H1 (cell line): ENCODE results near the gene AURKAIP1. TPM values are rescaled to one million over a fixed set of nuclear protein-coding genes. Genes with fewer than 3 reads are reported as not detected.

Source experiments
- CTCF ChIA-PET: fragments of 300-600 bp; sonication (Branson Sonifier 250); formaldehyde crosslinking; loops from one replicate; lab custom pipeline; 2021; ENCODE audit not compliant: partially characterized antibody; lab: Charles Lee
- POLR2A ChIA-PET: fragments of 300-600 bp; sonication (Branson Sonifier 250); formaldehyde crosslinking; loops from one replicate; lab custom pipeline; 2021; ENCODE audit warnings: inconsistent platforms; ENCODE audit not compliant: partially characterized antibody; lab: Charles Lee
- DNase-seq, 2 experiments: peaks; one replicate each; pipeline versions ENCODE4 v3.0.0 to v3.0.0-alpha.2; 2010 to 2022; ENCODE audit warnings: low spot score in 2 of 2, low read depth in 1 of 2, mixed read lengths in 1 of 2
- FAIRE-seq: peaks from 2 replicates; lab custom pipeline; 2011; peaks lifted over from hg19 to GRCh38; lab: Jason Lieb, UNC
- H2AFZ ChIP-seq: 2 replicates; pipeline ENCODE4 v1.8.1; 2012; ENCODE audit warnings: low read length, inconsistent platforms
- H2AK5ac ChIP-seq: 2 replicates; pipeline ENCODE4 v1.6.1; 2013; ENCODE audit warnings: low read depth, low read length
- H2BK120ac ChIP-seq: replicated peaks from 2 replicates; pipeline ENCODE3; 2013; ENCODE audit warnings: low read depth, low read length, inconsistent platforms
- H2BK12ac ChIP-seq: 2 replicates; pipeline ENCODE4 v1.6.1; 2013; ENCODE audit warnings: low read depth, low read length
- H2BK15ac ChIP-seq: 2 replicates; pipeline ENCODE4 v1.6.1; 2013; ENCODE audit warnings: low read length
- H2BK20ac ChIP-seq: 2 replicates; pipeline ENCODE4 v1.6.1; 2013; ENCODE audit warnings: low read length
- H2BK5ac ChIP-seq: 2 replicates; pipeline ENCODE4 v1.6.1; 2013; ENCODE audit warnings: low read depth, low read length
- H3K14ac ChIP-seq: 2 replicates; pipeline ENCODE4 v1.6.1; 2013; ENCODE audit warnings: inconsistent platforms; ENCODE audit not compliant: insufficient read length
- H3K18ac ChIP-seq: 2 replicates; pipeline ENCODE4 v1.6.1; 2013; ENCODE audit warnings: low read length; ENCODE audit errors: extremely low read depth
- H3K23ac ChIP-seq: 2 replicates; pipeline ENCODE4 v1.6.1; 2013; ENCODE audit warnings: inconsistent platforms; ENCODE audit not compliant: insufficient read length
- H3K23me2 ChIP-seq: 2 replicates; pipeline ENCODE4 v1.6.1; 2013; ENCODE audit warnings: low read depth, low read length
- H3K27ac ChIP-seq: 2 replicates; pipeline ENCODE4 v1.6.1; 2011; ENCODE audit warnings: low read depth, low read length, inconsistent platforms
- H3K27me3 ChIP-seq, 4 experiments: replicated peaks in 1 of 4; 1 replicate in 1 of 4; 2 replicates in 3 of 4; pipeline versions ENCODE4 v1.6.1 to v1.8.1; 2011 to 2013; ENCODE audit warnings: low read length in 3 of 4, mild to moderate bottlenecking in 3 of 4, inconsistent platforms in 2 of 4, mixed read lengths in 2 of 4, moderate library complexity in 1 of 4; ENCODE audit not compliant: control insufficient read depth in 3 of 4, insufficient read depth in 3 of 4; ENCODE audit errors: extremely low read depth in 1 of 4
- H3K36me3 ChIP-seq, 4 experiments: 2 replicates each; pipeline versions ENCODE4 v1.6.1 to v1.8.1; 2011 to 2013; ENCODE audit warnings: mild to moderate bottlenecking in 4 of 4, low read length in 3 of 4, moderate library complexity in 2 of 4, control low read depth in 1 of 4, inconsistent platforms in 1 of 4; ENCODE audit not compliant: insufficient read depth in 4 of 4, control insufficient read depth in 2 of 4
- H3K4ac ChIP-seq: replicated peaks from 2 replicates; pipeline ENCODE3; 2013; ENCODE audit warnings: low read length, low read depth, mixed read lengths, inconsistent platforms; ENCODE audit not compliant: insufficient read length
- H3K4me1 ChIP-seq, 4 experiments: replicated peaks in 1 of 4; 1 replicate in 1 of 4; 2 replicates in 3 of 4; pipeline versions ENCODE4 v1.6.1 to v1.8.1; 2011 to 2013; ENCODE audit warnings: low read length in 3 of 4, inconsistent platforms in 2 of 4, mixed read lengths in 1 of 4; ENCODE audit not compliant: insufficient read depth in 4 of 4, control insufficient read depth in 3 of 4
- H3K4me2 ChIP-seq, 2 experiments: 2 replicates each; pipeline versions ENCODE4 v1.6.1 to v1.8.1; 2011 to 2013; ENCODE audit warnings: low read depth in 2 of 2, low read length in 2 of 2, control low read depth in 1 of 2, inconsistent platforms in 1 of 2, mild to moderate bottlenecking in 1 of 2; ENCODE audit not compliant: insufficient read depth in 1 of 2
- H3K4me3 ChIP-seq, 4 experiments: fragments of 200-600, 300-600 bp in 1 of 4; sonication (generic), shearing (Covaris generic), sonication (Bioruptor Twin) in 1 of 4; 2 replicates each; pipeline versions ENCODE4 v1.5.1 to v1.8.1; 2011 to 2016; ENCODE audit warnings: low read length in 4 of 4, low read depth in 3 of 4, control low read depth in 2 of 4, inconsistent platforms in 2 of 4, mild to moderate bottlenecking in 2 of 4, mixed read lengths in 1 of 4, moderate library complexity in 1 of 4; ENCODE audit not compliant: insufficient read depth in 2 of 4; ENCODE audit errors: extremely low read depth in 1 of 4
- H3K56ac ChIP-seq: replicated peaks from 2 replicates; pipeline ENCODE3; 2013; ENCODE audit warnings: low read depth, mild to moderate bottlenecking, mixed read lengths, low read length, inconsistent platforms; ENCODE audit not compliant: insufficient read length
- H3K79me1 ChIP-seq: 2 replicates; pipeline ENCODE4 v1.6.1; 2013; ENCODE audit warnings: low read depth, low read length, control low read depth
- H3K79me2 ChIP-seq, 2 experiments: 2 replicates each; pipeline versions ENCODE4 v1.6.1 to v1.8.1; 2012 to 2013; ENCODE audit warnings: low read length in 2 of 2, mild to moderate bottlenecking in 2 of 2, inconsistent platforms in 1 of 2; ENCODE audit not compliant: insufficient read depth in 2 of 2, control insufficient read depth in 1 of 2
- H3K9ac ChIP-seq, 4 experiments: replicated peaks in 1 of 4; 1 replicate in 1 of 4; 2 replicates in 3 of 4; pipeline versions ENCODE4 v1.6.1 to v1.8.1; 2011 to 2013; ENCODE audit warnings: low read depth in 3 of 4, low read length in 3 of 4, control low read depth in 2 of 4, mild to moderate bottlenecking in 2 of 4, moderate library complexity in 2 of 4, inconsistent platforms in 1 of 4; ENCODE audit errors: extremely low read depth in 1 of 4
- H3K9me3 ChIP-seq, 2 experiments: 2 replicates each; pipeline versions ENCODE4 v1.6.1 to v1.8.1; 2012 to 2013; ENCODE audit warnings: mild to moderate bottlenecking in 2 of 2, moderate library complexity in 2 of 2, control low read depth in 1 of 2, inconsistent platforms in 1 of 2, low read depth in 1 of 2, low read length in 1 of 2, mixed read lengths in 1 of 2; ENCODE audit not compliant: insufficient read depth in 2 of 2
- H4K20me1 ChIP-seq, 2 experiments: replicated peaks in 1 of 2; 2 replicates each; pipeline versions ENCODE3 to v1.8.1; 2011 to 2013; ENCODE audit warnings: inconsistent platforms in 2 of 2, low read length in 2 of 2, mild to moderate bottlenecking in 1 of 2; ENCODE audit not compliant: insufficient read depth in 2 of 2, control insufficient read depth in 1 of 2
- H4K5ac ChIP-seq: 2 replicates; pipeline ENCODE4 v1.6.1; 2013; ENCODE audit warnings: low read length, low read depth, mixed read lengths, inconsistent platforms; ENCODE audit not compliant: insufficient read length
- H4K8ac ChIP-seq: 2 replicates; pipeline ENCODE4 v1.8.0; 2013; ENCODE audit warnings: mild to moderate bottlenecking, moderate library complexity, low read length, inconsistent platforms; ENCODE audit not compliant: insufficient read depth; ENCODE audit errors: extremely low read depth
- H4K91ac ChIP-seq: replicated peaks from 2 replicates; pipeline ENCODE3; 2013; ENCODE audit warnings: low read length, mixed read lengths, inconsistent platforms; ENCODE audit not compliant: insufficient read length
- JUN ChIP-seq: IDR thresholded peaks from 2 replicates; pipeline ENCODE4 v1.6.1; 2011; ENCODE audit warnings: low read depth, mild to moderate bottlenecking, improper control_type of control experiment, low read length
- POLR2A ChIP-seq, 2 experiments: IDR thresholded peaks; 1 replicate in 1 of 2; 2 replicates in 1 of 2; pipeline ENCODE4 v1.6.1; 2011; ENCODE audit warnings: low read depth in 2 of 2, low read length in 2 of 2, mild to moderate bottlenecking in 2 of 2; ENCODE audit errors: control extremely low read depth in 1 of 2
- SIX5 ChIP-seq: IDR thresholded peaks from 2 replicates; pipeline ENCODE4 v1.6.1; 2011; ENCODE audit warnings: mild to moderate bottlenecking, low read depth, low read length
- SUZ12 ChIP-seq: fragments of 200-600 bp; sonication (generic); IDR thresholded peaks from 2 replicates; pipeline ENCODE4 v1.6.1; 2012; ENCODE audit warnings: mild to moderate bottlenecking, inconsistent platforms, low read length, moderate library complexity, mixed read lengths
- TAF1 ChIP-seq: IDR thresholded peaks from 2 replicates; pipeline ENCODE4 v1.6.1; 2011; ENCODE audit warnings: mild to moderate bottlenecking, low read depth, low read length
- WGBS, 2 experiments: shearing (Covaris generic) in 1 of 2; methylation state at CpG; one replicate each; pipeline versions ENCODE4 v1.1.6 to v1.1.7; 2013 to 2015; ENCODE audit warnings: low lambda C conversion rate in 2 of 2, mixed read lengths in 2 of 2, inconsistent platforms in 1 of 2, low coverage in 1 of 2, missing lambda C conversion rate in 1 of 2; ENCODE audit not compliant: insufficient replicate concordance in 2 of 2, insufficient coverage in 1 of 2, insufficient read length in 1 of 2; ENCODE audit errors: extremely low coverage in 1 of 2, missing lambda C conversion rate in 1 of 2; 5-methylcytosine and 5-hydroxymethylcytosine counted together
- polyA plus RNA-seq, 7 experiments: library from polyadenylated mRNA; depleted of rRNA in 3 of 7; stranded (reverse) in 5 of 7; unstranded in 2 of 7; fragments of >200 nt in 5 of 7; fragments of 200-250 nt in 2 of 7; gene quantifications; 1 replicate in 5 of 7; 2 replicates in 1 of 7; 4 replicates in 1 of 7; pipeline versions ENCODE4 v1.2.1 to v1.2.3, GENCODE V29; 2011 to 2013; ENCODE audit warnings: missing spikeins in 2 of 7, mixed read lengths in 2 of 7
- total RNA-seq: library from RNA; stranded (reverse); fragmentation: NEBNext Ultra II Directional; extraction: Animal tissue kit (Norgen Biotek cat#: 25700); gene quantifications from 2 replicates; pipeline ENCODE4 v1.2.1, GENCODE V29; 2021
- TF ChIP-seq, protein P1 (sequence below): IDR thresholded peaks from 2 replicates; pipeline ENCODE4 v1.6.1; 2012; ENCODE audit warnings: low read length, inconsistent platforms

The AURKAIP1 gene
- total and polyA plus RNA-seq, 2 of the 8 experiments (the other 6 are each of a cell fraction or from before 2014, with no cell fraction given), result 87.8 to 194 TPM

GRCh38 chr1:1403653-1404052, 28.6 kb upstream of the AURKAIP1 start:
- Histone ChIP-seq H3K79me2 (peaks cover 14 to 54% of the 10 kb centered on the region in 2 experiments), H3K27ac (no peak overlapping the region), H2AFZ (no peak overlapping the region), H3K4me2 (no peak overlapping the region), H3K14ac (no peak overlapping the region), H3K9ac (no peak overlapping the region; a peak in 1 of 7 replicates), H2BK12ac (no peak overlapping the region), H3K9me3 (no peaks in the 10 kb centered on the region), H2BK120ac (no peak overlapping the region), H4K20me1 (peaks cover 11 to 26% of the 10 kb centered on the region in 2 experiments), H3K56ac (no peak overlapping the region), H2BK15ac (no peak overlapping the region), H3K23me2 (peaks cover 14% of the 10 kb centered on the region), H3K4me3 (no peak overlapping the region), H3K27me3 (no peaks in the 10 kb centered on the region), H3K36me3 (peaks cover 21 to 55% (median 36%) of the 10 kb centered on the region in 4 experiments), H3K79me1 (peaks cover 17% of the 10 kb centered on the region), H3K4me1 (peaks cover 2 to 20% (median 12%) of the 10 kb centered on the region in 4 experiments), H2BK5ac (no peak overlapping the region), H4K91ac (no peak overlapping the region), H2AK5ac (no peak overlapping the region), H3K18ac (no peak overlapping the region), H4K8ac (no peak overlapping the region), H3K23ac (no peak overlapping the region), H2BK20ac (no peak overlapping the region), H3K4ac (no peak overlapping the region), H4K5ac (no peak overlapping the region)
- POLR2A ChIA-PET, result interaction anchor here (20.0 to 27.7 kb wide), 2 partner anchors 19 to 27 kb away, joined by 515 to 719 read pairs; partner anchors contain the start of genes ANKRD65, AURKAIP1, CCNL2 and VWA1
- TF ChIP-seq, protein P1, sequence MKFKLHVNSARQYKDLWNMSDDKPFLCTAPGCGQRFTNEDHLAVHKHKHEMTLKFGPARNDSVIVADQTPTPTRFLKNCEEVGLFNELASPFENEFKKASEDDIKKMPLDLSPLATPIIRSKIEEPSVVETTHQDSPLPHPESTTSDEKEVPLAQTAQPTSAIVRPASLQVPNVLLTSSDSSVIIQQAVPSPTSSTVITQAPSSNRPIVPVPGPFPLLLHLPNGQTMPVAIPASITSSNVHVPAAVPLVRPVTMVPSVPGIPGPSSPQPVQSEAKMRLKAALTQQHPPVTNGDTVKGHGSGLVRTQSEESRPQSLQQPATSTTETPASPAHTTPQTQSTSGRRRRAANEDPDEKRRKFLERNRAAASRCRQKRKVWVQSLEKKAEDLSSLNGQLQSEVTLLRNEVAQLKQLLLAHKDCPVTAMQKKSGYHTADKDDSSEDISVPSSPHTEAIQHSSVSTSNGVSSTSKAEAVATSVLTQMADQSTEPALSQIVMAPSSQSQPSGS, result no peak
- TF ChIP-seq SIX5, result no peak
- no peak for TF ChIP-seq SUZ12
- 0 out of 3 replicates have a peak, but pooled peaks of 1 of the 2 experiments have one; percentile 22 for TF ChIP-seq POLR2A (IDR thresholded peaks at IDR 0.05; ENCODE audit: control extremely low read depth in 1 of 2, low read depth in 2 of 2, low read length in 2 of 2)
- no peak for TF ChIP-seq JUN
- no peak for TF ChIP-seq TAF1
- 95% methylated on average over 7 of the region's 7 CpGs; no CpG with 5 or more reads in 1 of the 2 experiments for WGBS, 2 experiments
- FAIRE-seq (no peak), DNase-seq (no peak)
- CTCF ChIA-PET, result interaction anchor here (0.6 to 1.6 kb wide), 3 partner anchors 52 to 241 kb away, joined by 3 to 6 read pairs (median 4); no protein-coding TSS in a partner anchor
